Mesothelial cell of epicardium (in vitro differentiated cells): Measurements from ENCODE around the gene TRAPPC2B. TPM values are rescaled to one million over a fixed set of nuclear protein-coding genes. Genes with fewer than 3 reads are reported as not detected.
A peak's percentile ranks its signal among the peaks of the same experiment; 100 is the strongest.

ENCODE experiments used
- DNase-seq, 2 experiments: peaks; one replicate each; pipeline ENCODE4 v3.0.0; 2021; ENCODE audit warnings: low spot score in 2 of 2; ENCODE audit not compliant: unreplicated experiment in 2 of 2
- H3K27ac Mint-ChIP-seq: 2 replicates; pipeline ENCODE4 v1.8.0; 2021; ENCODE audit warnings: mixed read lengths
- H3K27me3 Mint-ChIP-seq: 2 replicates; pipeline ENCODE4 v1.8.0; 2021; ENCODE audit warnings: low read depth, mixed read lengths
- H3K36me3 Mint-ChIP-seq: 2 replicates; pipeline ENCODE4 v1.8.0; 2021; ENCODE audit warnings: mixed read lengths
- H3K4me1 Mint-ChIP-seq: 2 replicates; pipeline ENCODE4 v1.8.0; 2021; ENCODE audit warnings: mixed read lengths
- H3K4me3 Mint-ChIP-seq: 2 replicates; pipeline ENCODE4 v1.8.0; 2021; ENCODE audit warnings: mild to moderate bottlenecking, moderate library complexity, mixed read lengths
- H3K9me3 Mint-ChIP-seq: 2 replicates; pipeline ENCODE4 v1.8.0; 2021; ENCODE audit warnings: mixed read lengths
- total RNA-seq: library from RNA; stranded (reverse); gene quantifications from 3 replicates; pipeline ENCODE4 v1.2.1, GENCODE V29; 2021
- TF ChIP-seq, protein P1 (sequence below): fragments of 200-600 bp; sonication (generic); IDR thresholded peaks from one replicate; pipeline ENCODE4 v1.5.0; 2021; ENCODE audit warnings: antibody characterized with exemption; ENCODE audit not compliant: unreplicated experiment

The TRAPPC2B gene
- total RNA-seq, 1 donor from 2014 or later: 10.3 TPM

DNA sequence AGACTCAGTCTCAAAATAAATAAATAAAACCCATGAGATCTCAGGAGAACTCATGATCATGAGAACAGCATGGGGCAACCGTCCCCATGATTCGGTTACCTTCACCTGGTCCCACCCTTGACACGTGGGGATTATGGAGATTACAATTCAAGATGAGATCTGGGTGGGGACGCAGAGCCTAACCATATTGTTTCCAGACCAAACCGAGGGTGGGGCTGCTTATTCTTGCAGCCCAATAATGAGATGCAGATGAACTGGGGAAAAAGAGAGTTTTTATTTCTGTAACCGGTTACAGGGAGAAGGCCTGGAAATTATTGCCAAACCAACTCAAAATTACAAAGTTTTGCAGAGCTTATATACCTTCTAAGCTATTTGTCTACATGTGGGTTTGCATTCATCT, 12.8 kb downstream of the TRAPPC2B start:
- Mint-ChIP-seq H3K4me3 (no peak overlapping the region), H3K4me1 (no peaks in the 10 kb centered on the region), H3K27ac (no peak overlapping the region), H3K9me3 (peaks cover 68% of the 10 kb centered on the region), H3K36me3 (peaks cover 87% of the 10 kb centered on the region), H3K27me3 (no peaks in the 10 kb centered on the region)
- DNase-seq: no peak
- TF ChIP-seq, protein P1, sequence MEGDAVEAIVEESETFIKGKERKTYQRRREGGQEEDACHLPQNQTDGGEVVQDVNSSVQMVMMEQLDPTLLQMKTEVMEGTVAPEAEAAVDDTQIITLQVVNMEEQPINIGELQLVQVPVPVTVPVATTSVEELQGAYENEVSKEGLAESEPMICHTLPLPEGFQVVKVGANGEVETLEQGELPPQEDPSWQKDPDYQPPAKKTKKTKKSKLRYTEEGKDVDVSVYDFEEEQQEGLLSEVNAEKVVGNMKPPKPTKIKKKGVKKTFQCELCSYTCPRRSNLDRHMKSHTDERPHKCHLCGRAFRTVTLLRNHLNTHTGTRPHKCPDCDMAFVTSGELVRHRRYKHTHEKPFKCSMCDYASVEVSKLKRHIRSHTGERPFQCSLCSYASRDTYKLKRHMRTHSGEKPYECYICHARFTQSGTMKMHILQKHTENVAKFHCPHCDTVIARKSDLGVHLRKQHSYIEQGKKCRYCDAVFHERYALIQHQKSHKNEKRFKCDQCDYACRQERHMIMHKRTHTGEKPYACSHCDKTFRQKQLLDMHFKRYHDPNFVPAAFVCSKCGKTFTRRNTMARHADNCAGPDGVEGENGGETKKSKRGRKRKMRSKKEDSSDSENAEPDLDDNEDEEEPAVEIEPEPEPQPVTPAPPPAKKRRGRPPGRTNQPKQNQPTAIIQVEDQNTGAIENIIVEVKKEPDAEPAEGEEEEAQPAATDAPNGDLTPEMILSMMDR: no peak

DNA sequence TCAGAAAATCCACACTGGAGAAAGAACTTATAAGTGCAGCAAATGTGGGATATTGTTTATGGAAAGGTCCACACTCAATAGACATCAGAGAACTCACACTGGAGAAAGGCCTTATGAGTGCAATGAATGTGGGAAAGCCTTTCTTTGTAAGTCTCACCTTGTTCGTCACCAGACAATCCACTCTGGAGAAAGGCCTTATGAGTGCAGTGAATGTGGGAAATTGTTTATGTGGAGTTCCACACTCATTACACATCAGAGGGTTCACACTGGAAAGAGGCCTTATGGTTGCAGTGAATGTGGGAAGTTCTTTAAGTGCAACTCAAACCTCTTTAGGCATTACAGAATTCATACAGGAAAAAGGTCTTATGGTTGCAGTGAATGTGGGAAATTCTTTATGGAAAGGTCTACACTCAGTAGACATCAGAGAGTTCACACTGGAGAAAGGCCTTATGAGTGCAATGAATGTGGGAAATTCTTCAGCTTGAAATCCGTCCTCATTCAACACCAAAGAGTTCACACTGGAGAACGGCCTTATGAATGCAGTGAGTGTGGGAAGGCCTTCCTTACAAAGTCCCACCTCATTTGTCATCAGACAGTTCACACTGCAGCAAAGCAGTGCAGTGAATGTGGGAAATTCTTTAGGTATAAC, 14.3 kb downstream of the TRAPPC2B start:
- no peak overlapping the region for H3K4me3 Mint-ChIP-seq
- DNase-seq: no peak
- peaks cover 74% of the 10 kb centered on the region for H3K36me3 Mint-ChIP-seq
- H3K4me1 Mint-ChIP-seq: no peaks in the 10 kb centered on the region
- TF ChIP-seq, protein P1: no peak
- no peaks in the 10 kb centered on the region for H3K27me3 Mint-ChIP-seq
- H3K9me3 Mint-ChIP-seq: peaks cover 67% of the 10 kb centered on the region
- H3K27ac Mint-ChIP-seq: no peak overlapping the region

DNA sequence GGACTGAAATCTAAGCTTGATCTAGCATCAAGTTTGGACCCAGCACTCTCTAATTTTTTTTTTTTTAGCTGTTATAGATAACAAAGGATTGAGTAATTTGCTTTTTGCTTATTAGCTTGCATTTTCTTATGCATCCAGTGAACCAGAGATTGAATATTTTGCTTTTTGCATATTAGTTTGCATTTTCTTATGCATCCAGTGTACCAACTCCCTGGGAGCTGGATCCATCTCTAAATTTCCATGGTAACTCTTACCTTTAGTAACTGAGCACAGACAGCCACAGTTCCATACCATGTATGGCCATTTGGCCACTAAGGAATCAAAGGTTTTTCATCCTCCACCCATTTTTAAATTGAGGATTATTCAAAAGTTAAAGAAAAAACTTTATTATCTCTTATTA, 17.6 kb downstream of the TRAPPC2B start:
- no peak overlapping the region for H3K4me3 Mint-ChIP-seq
- no peak overlapping the region for H3K27ac Mint-ChIP-seq
- TF ChIP-seq, protein P1: no peak
- H3K27me3 Mint-ChIP-seq: peaks cover 6% of the 10 kb centered on the region
- DNase-seq: no peak
- H3K9me3 Mint-ChIP-seq: peaks cover 44% of the 10 kb centered on the region
- no peaks in the 10 kb centered on the region for H3K4me1 Mint-ChIP-seq
- peaks cover 41% of the 10 kb centered on the region for H3K36me3 Mint-ChIP-seq

DNA sequence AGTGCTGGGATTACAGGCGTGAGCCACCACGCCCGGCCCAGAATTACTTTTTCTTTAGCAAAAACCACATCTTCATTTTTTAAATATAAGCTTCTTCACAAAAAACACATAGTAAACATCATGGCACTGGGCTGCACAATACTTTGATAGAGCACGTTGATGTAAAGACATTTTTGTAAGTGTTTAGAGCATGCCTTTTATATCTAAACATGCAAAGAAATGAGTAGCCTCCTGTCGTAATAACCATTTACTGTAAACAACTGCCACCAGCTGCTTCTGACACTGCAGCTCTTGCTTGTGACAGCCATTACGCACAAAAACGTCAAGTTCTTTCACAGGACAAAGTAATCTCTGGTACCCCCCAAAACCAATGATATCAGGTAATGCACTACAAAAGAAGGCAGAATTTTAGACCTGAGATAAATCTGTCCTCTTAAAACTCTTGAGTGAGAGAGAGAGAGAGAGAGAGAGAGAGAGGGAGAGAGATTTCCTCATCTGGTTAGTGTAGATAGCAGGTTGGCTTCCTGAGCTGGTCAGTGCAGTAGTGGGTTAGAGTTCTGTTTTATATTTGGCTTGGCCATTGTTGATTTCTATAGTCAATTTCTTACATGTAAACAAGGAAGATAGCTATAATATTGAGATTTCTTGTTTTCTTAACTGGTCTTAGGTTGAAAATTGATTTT, 19.6 kb downstream of the TRAPPC2B start:
- H3K9me3 Mint-ChIP-seq: peaks cover 26% of the 10 kb centered on the region
- no peak overlapping the region for H3K27ac Mint-ChIP-seq
- peaks cover 9% of the 10 kb centered on the region for H3K27me3 Mint-ChIP-seq
- H3K4me3 Mint-ChIP-seq: no peak overlapping the region
- no peak for DNase-seq
- no peaks in the 10 kb centered on the region for H3K4me1 Mint-ChIP-seq
- peaks cover 21% of the 10 kb centered on the region for H3K36me3 Mint-ChIP-seq
- TF ChIP-seq, protein P1: no peak

DNA sequence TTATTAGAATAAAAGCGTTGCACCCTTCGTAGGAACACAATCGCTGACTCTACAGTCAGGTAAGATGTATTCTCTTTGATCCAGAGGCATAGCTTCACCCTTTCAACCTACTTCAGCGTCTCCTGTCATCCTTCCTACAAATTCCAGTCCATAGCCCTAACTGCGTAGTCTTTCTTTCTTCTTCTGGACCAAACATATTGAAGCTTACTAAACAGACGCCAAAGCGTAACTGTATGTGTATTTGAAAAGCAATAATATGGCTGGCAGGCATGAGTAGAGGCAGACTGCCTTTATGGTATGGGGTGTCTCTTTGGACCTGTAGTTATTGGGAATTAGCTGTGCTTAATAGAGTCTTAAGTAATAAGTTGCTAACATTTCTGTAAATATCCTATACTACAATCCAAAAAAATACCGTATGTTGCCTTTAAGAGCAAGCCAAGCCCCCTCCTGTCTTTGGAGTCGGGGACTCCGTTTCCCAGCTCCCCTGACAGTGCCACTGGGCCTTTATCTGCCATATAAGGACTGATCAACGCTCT, 25.9 kb downstream of the TRAPPC2B start:
- no peak for DNase-seq
- Mint-ChIP-seq H3K4me1 (peaks cover 15% of the 10 kb centered on the region), H3K9me3 (no peaks in the 10 kb centered on the region), H3K4me3 (peak overlapping the region; percentile 93), H3K27ac (peak overlapping the region; percentile 98), H3K27me3 (peaks cover 3% of the 10 kb centered on the region), H3K36me3 (peaks cover 16% of the 10 kb centered on the region)
- TF ChIP-seq, protein P1: no peak
